ENCODE measurements around the gene SRGAP1. TPM values are rescaled to one million over a fixed set of nuclear protein-coding genes. Genes with fewer than 3 reads are reported as not detected.
"Not testable (repeated sequence)": the region's sequence is repeated elsewhere in the genome, so short reads cannot be mapped to it uniquely, and the experiment has no call there.

SRGAP1 gene
- polyA plus RNA-seq, 1 donor (not counting 4 experiments of a cell fraction or from before 2014, with no cell fraction given) = 4.5 TPM

- Histone ChIP-seq H3K27me3 (ENCODE audit: control insufficient read depth, extremely low read depth, insufficient read depth, low read length) (no peaks in the 10 kb centered on the region), H3K79me2 (ENCODE audit: control insufficient read depth, insufficient read depth, low read length) (no peaks in the 10 kb centered on the region), H3K9me1 (ENCODE audit: control insufficient read depth, extremely low read depth, insufficient read depth, low read length) (no peaks in the 10 kb centered on the region), H3K36me3 (ENCODE audit: control insufficient read depth in 2 of 2, extremely low read depth in 1 of 2, insufficient read depth in 2 of 2, low read length in 2 of 2) (peaks cover 0 to 8% of the 10 kb centered on the region in 2 experiments), H3K9ac (ENCODE audit: control insufficient read depth, extremely low read depth, insufficient read depth, low read length) (no peak overlapping the region), H4K20me1 (ENCODE audit: control insufficient read depth, extremely low read depth, insufficient read depth, low read length) (no peaks in the 10 kb centered on the region), H3K4me1 (ENCODE audit: control insufficient read depth, extremely low read depth, insufficient read depth, low read length) (no peaks in the 10 kb centered on the region), H2AFZ (ENCODE audit: control insufficient read depth, low read length) (no peak overlapping the region), H3K9me3 (ENCODE audit: control insufficient read depth, low read depth, low read length) (no peaks in the 10 kb centered on the region), H3K27ac (ENCODE audit: control insufficient read depth, insufficient read depth, low read length) (no peak overlapping the region), H3K4me3 (ENCODE audit: control insufficient read depth in 2 of 3, extremely low read depth in 1 of 3, insufficient read depth in 2 of 3, low read depth in 1 of 3, low read length in 3 of 3) (no peak overlapping the region), H3K4me2 (ENCODE audit: control insufficient read depth, extremely low read depth, insufficient read depth, low read depth, low read length) (no peak overlapping the region)
- DNase-seq (ENCODE audit: low read depth, low spot score) (no peak), FAIRE-seq (no peak)
- TF ChIP-seq CTCF (optimal IDR thresholded peaks at IDR 0.05 in 1 of 3, IDR thresholded peaks at IDR 0.05 in 1 of 3, conservative IDR thresholded peaks at IDR 0.05 in 1 of 3; ENCODE audit: extremely low read depth in 1 of 3, insufficient read depth in 2 of 3, low read length in 3 of 3) (no peak), EZH2 (IDR thresholded peaks at IDR 0.05; ENCODE audit: low read length) (no peak)
- dilution Hi-C loops (cut with MboI; ENCODE audit: extremely low pct_ligation_motif_present, low sequenced_read_pairs) = no loop called here
Observed at GRCh38 chr12:64030155-64030554, 185.7 kb downstream of the SRGAP1 start.

DNA sequence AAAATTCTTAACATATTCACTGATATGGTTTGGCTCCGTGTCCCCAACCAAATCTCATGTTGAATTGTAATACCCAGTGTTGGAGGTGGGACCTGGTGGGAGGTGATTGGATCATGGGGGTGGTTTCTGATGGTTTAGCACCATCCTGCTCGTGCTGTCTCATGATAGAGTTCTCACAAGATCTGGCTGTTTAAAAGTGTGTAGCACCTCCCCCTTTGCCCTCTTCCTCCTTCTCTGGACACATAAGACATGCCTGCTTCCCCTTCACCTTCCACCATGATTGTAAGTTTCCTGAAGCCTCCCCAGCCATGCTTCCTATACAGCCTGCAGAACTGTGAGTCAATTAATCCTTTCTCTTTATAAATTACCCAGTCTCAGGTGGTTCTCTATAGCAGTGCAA is 189.6 kb downstream of the SRGAP1 start:
- H3K4me1 ChIP-seq (ENCODE audit: control insufficient read depth, extremely low read depth, insufficient read depth, low read length); H3K9ac ChIP-seq (ENCODE audit: control insufficient read depth, extremely low read depth, insufficient read depth, low read length); H2AFZ ChIP-seq (ENCODE audit: control insufficient read depth, low read length); H3K4me2 ChIP-seq (ENCODE audit: control insufficient read depth, extremely low read depth, insufficient read depth, low read depth, low read length); H3K9me1 ChIP-seq (ENCODE audit: control insufficient read depth, extremely low read depth, insufficient read depth, low read length); H3K27me3 ChIP-seq (ENCODE audit: control insufficient read depth, extremely low read depth, insufficient read depth, low read length); H3K79me2 ChIP-seq (ENCODE audit: control insufficient read depth, insufficient read depth, low read length); DNase-seq (ENCODE audit: low read depth, low spot score); H3K9me3 ChIP-seq (ENCODE audit: control insufficient read depth, low read depth, low read length); H3K27ac ChIP-seq (ENCODE audit: control insufficient read depth, insufficient read depth, low read length); H3K4me3 ChIP-seq (ENCODE audit: control insufficient read depth in 2 of 3, extremely low read depth in 1 of 3, insufficient read depth in 2 of 3, low read depth in 1 of 3, low read length in 3 of 3); H4K20me1 ChIP-seq (ENCODE audit: control insufficient read depth, extremely low read depth, insufficient read depth, low read length); FAIRE-seq; dilution Hi-C loops (cut with MboI; ENCODE audit: extremely low pct_ligation_motif_present, low sequenced_read_pairs): not testable (repeated sequence)
- H3K36me3 ChIP-seq (ENCODE audit: control insufficient read depth in 2 of 2, extremely low read depth in 1 of 2, insufficient read depth in 2 of 2, low read length in 2 of 2) = peaks cover 0 to 12% of the 10 kb centered on the region in 2 experiments

DNA sequence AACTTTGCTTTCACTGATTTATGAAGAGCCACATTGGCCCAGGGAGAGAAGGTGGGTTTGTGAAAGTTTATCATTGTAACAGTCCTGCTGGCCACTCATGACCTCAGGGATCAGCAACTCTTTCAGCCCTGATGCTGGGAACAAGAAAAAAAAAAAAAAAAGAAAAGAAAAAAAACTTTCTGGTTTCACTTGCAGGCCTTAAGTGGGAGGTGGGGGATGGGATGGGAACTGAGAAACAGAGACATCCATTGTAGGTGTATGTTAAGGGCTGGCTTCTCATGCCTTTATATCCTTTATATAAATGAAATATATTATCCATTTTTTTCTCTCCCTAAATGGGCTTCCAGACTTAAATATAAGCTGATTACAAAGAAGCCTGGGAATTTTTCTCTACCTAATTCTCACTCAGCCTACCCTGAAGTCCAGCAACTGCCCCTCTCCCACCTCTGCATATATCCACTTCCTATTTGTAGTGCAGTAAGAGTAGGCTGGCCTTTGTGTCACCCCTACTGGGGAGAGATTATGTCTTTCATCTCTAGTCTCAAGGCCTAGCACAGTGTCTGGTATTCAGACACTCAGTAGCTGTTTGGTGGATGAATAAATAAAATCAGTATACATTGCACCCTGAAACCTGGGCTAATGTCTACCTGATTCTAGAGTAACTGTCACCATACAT is 190.5 kb downstream of the SRGAP1 start:
- peaks cover 0 to 12% of the 10 kb centered on the region in 2 experiments for H3K36me3 ChIP-seq (ENCODE audit: control insufficient read depth in 2 of 2, extremely low read depth in 1 of 2, insufficient read depth in 2 of 2, low read length in 2 of 2)
- H3K27ac ChIP-seq (ENCODE audit: control insufficient read depth, insufficient read depth, low read length) = no peak overlapping the region
- no peak overlapping the region for H2AFZ ChIP-seq (ENCODE audit: control insufficient read depth, low read length)
- peaks cover 5% of the 10 kb centered on the region for H3K4me1 ChIP-seq (ENCODE audit: control insufficient read depth, extremely low read depth, insufficient read depth, low read length)
- no peaks in the 10 kb centered on the region for H3K79me2 ChIP-seq (ENCODE audit: control insufficient read depth, insufficient read depth, low read length)
- dilution Hi-C loops (cut with MboI; ENCODE audit: extremely low pct_ligation_motif_present, low sequenced_read_pairs) = no loop called here
- FAIRE-seq = no peak
- H3K9ac ChIP-seq (ENCODE audit: control insufficient read depth, extremely low read depth, insufficient read depth, low read length) = no peak overlapping the region
- no peaks in the 10 kb centered on the region for H3K9me3 ChIP-seq (ENCODE audit: control insufficient read depth, low read depth, low read length)
- no peak overlapping the region for H3K4me3 ChIP-seq (ENCODE audit: control insufficient read depth in 2 of 3, extremely low read depth in 1 of 3, insufficient read depth in 2 of 3, low read depth in 1 of 3, low read length in 3 of 3)
- H3K9me1 ChIP-seq (ENCODE audit: control insufficient read depth, extremely low read depth, insufficient read depth, low read length) = no peaks in the 10 kb centered on the region
- TF ChIP-seq EZH2 (IDR thresholded peaks at IDR 0.05; ENCODE audit: low read length) (no peak), CTCF (optimal IDR thresholded peaks at IDR 0.05 in 1 of 3, IDR thresholded peaks at IDR 0.05 in 1 of 3, conservative IDR thresholded peaks at IDR 0.05 in 1 of 3; ENCODE audit: extremely low read depth in 1 of 3, insufficient read depth in 2 of 3, low read length in 3 of 3) (no peak)
- DNase-seq (ENCODE audit: low read depth, low spot score) = no peak
- H4K20me1 ChIP-seq (ENCODE audit: control insufficient read depth, extremely low read depth, insufficient read depth, low read length) = no peaks in the 10 kb centered on the region
- H3K27me3 ChIP-seq (ENCODE audit: control insufficient read depth, extremely low read depth, insufficient read depth, low read length) = no peaks in the 10 kb centered on the region
- H3K4me2 ChIP-seq (ENCODE audit: control insufficient read depth, extremely low read depth, insufficient read depth, low read depth, low read length) = no peak overlapping the region
